Thyroid gland (tissue), 4 donors: Measurements from ENCODE around the gene HDAC7.

Experiments
- POLR2A ChIP-seq, 2 donors: fragments of 450-650 bp; IDR thresholded peaks; one replicate each; pipeline ENCODE4 v1.6.1; 2017; ENCODE audit warnings: antibody characterized with exemption in 2 of 2, mild to moderate bottlenecking in 2 of 2, moderate library complexity in 1 of 2
- TF ChIP-seq, protein P1 (sequence below), 6 experiments: fragments of 200-600 bp in 3 of 6; fragments of 450-650 bp in 3 of 6; sonication (generic) in 3 of 6; IDR thresholded peaks; one replicate each; pipeline ENCODE4 v1.5.1; 2016 to 2019; ENCODE audit warnings: antibody characterized with exemption in 6 of 6, mild to moderate bottlenecking in 2 of 6, inconsistent platforms in 1 of 6, moderate library complexity in 1 of 6

DNA sequence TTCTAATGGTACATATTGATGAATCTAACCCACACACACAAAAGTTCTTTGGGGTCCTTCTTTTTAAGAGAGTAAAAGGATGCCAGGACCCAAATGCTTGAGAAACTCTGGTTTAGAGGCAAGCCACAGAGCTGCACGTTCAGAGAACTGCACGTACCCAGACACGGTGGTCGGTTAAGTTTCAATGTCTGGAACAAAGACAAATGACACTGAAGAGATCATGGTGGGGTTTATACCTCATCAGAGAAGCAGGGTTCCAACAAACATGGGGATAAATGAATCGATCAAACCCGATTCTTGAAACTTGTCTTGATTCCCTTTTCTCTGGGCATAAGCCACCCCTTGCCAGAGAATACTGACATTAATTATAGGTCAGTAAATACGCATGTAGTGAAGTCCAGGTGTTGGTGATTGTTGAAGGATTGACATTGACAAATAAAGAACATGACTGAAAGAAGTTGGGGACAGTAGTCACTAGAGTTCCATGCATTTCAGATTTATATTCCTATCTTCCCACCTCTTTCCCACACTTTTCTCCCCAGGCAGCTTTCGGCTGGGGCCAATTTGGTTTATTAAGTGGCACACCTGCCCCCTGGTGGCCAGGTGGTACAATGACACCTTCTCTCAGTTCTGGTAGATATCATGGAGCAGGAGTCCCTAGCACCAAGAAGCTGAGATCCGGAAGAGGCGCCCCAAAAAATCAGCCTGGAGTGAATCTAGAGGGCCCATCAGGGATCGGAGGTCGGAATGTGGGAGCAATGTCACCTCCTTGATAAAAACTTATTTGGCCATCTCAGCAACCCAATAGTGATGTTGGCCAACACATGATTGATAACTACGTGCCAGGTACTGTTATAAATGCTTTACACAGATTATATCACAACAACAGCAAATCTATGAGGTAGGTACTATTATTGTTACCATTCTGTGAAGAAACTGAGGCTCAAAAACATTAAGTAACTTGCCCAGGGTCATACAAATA, 17.8 kb upstream of the HDAC7 start:
- TF ChIP-seq, protein P1, sequence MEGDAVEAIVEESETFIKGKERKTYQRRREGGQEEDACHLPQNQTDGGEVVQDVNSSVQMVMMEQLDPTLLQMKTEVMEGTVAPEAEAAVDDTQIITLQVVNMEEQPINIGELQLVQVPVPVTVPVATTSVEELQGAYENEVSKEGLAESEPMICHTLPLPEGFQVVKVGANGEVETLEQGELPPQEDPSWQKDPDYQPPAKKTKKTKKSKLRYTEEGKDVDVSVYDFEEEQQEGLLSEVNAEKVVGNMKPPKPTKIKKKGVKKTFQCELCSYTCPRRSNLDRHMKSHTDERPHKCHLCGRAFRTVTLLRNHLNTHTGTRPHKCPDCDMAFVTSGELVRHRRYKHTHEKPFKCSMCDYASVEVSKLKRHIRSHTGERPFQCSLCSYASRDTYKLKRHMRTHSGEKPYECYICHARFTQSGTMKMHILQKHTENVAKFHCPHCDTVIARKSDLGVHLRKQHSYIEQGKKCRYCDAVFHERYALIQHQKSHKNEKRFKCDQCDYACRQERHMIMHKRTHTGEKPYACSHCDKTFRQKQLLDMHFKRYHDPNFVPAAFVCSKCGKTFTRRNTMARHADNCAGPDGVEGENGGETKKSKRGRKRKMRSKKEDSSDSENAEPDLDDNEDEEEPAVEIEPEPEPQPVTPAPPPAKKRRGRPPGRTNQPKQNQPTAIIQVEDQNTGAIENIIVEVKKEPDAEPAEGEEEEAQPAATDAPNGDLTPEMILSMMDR (IDR thresholded peaks at IDR 0.05) = peak; percentile 85 to 95 (median 89)
- no peak for TF ChIP-seq POLR2A (IDR thresholded peaks at IDR 0.05)
